Body of pancreas (tissue), 4 donors: ENCODE data around the gene TMEM150B.

Source experiments
- POLR2A ChIP-seq, 3 donors: fragments of 450-650 bp; IDR thresholded peaks; one replicate each; pipeline ENCODE4 v1.6.1; 2016; ENCODE audit warnings: antibody characterized with exemption in 3 of 3, mild to moderate bottlenecking in 2 of 3
- TF ChIP-seq, protein P1 (sequence below), 7 experiments: fragments of 450-650 bp in 4 of 7; fragments of 200-600 bp in 3 of 7; sonication (generic) in 3 of 7; IDR thresholded peaks; one replicate each; pipeline ENCODE4 v1.5.1; 2016 to 2019; ENCODE audit warnings: antibody characterized with exemption in 7 of 7

DNA sequence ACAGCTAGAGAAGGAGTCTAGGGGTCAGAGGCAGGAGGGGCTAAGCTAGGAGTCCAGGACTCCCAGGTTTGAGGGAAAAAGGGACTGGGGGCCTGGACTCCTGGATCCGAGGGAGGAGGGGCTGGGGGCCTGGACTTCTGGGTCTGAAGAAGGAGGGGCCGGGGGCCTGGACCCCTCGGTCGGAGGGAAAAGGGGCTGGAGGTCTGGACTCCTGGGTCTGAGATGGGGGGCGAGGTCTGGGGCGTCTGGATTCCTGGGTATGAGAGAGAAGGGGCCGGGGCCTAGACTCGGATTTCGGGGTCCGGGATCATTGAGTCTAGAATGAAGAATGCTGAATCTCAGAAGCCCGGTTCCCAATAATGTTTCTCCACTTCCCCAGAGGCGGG, 22.8 kb downstream of the TMEM150B start:
- TF ChIP-seq, protein P1, sequence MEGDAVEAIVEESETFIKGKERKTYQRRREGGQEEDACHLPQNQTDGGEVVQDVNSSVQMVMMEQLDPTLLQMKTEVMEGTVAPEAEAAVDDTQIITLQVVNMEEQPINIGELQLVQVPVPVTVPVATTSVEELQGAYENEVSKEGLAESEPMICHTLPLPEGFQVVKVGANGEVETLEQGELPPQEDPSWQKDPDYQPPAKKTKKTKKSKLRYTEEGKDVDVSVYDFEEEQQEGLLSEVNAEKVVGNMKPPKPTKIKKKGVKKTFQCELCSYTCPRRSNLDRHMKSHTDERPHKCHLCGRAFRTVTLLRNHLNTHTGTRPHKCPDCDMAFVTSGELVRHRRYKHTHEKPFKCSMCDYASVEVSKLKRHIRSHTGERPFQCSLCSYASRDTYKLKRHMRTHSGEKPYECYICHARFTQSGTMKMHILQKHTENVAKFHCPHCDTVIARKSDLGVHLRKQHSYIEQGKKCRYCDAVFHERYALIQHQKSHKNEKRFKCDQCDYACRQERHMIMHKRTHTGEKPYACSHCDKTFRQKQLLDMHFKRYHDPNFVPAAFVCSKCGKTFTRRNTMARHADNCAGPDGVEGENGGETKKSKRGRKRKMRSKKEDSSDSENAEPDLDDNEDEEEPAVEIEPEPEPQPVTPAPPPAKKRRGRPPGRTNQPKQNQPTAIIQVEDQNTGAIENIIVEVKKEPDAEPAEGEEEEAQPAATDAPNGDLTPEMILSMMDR (IDR thresholded peaks at IDR 0.05): no peak
- no peak for TF ChIP-seq POLR2A (IDR thresholded peaks at IDR 0.05)
